ENCODE results near the gene STX16. TPM values are rescaled to one million over a fixed set of nuclear protein-coding genes. Genes with fewer than 3 reads are reported as not detected.

Gene STX16
- total RNA-seq, 1 donor from 2014 or later: 24.7 TPM

DNA sequence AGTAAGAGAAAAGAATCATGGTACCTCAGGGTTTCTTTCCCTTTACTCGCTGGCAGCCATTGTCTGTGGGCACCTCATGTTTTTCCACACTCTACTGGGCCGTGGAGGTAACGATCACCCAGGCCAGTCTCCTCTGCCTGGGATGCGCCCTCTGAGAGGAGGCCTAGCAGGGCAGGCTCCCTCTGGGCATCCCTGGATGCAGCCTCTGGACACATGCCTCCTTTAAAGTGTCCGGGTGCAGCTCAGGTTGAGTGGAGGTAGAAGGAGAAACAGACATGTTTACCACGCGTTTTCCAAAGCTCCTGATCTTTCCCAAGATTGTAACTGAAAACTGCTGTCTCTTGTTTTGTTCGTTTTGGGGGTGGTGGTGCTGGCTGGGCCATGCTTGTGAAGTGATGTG lies 27.7 kb downstream of the STX16 start:
- H3K27me3 ChIP-seq: no peaks in the 10 kb centered on the region
- H3K36me3 ChIP-seq: peaks cover 33 to 60% of the 10 kb centered on the region in 2 donors
- no peak overlapping the region for H3K4me3 ChIP-seq
- H3K27ac ChIP-seq: no peak overlapping the region
- no peaks in the 10 kb centered on the region for H3K9me3 ChIP-seq
- no peak for DNase-seq (ENCODE audit: low spot score in 2 of 2)
- no peaks in the 10 kb centered on the region for H3K4me1 ChIP-seq
- intact Hi-C loops (cut with DNase I): no loop called here
- TF ChIP-seq, protein P1, sequence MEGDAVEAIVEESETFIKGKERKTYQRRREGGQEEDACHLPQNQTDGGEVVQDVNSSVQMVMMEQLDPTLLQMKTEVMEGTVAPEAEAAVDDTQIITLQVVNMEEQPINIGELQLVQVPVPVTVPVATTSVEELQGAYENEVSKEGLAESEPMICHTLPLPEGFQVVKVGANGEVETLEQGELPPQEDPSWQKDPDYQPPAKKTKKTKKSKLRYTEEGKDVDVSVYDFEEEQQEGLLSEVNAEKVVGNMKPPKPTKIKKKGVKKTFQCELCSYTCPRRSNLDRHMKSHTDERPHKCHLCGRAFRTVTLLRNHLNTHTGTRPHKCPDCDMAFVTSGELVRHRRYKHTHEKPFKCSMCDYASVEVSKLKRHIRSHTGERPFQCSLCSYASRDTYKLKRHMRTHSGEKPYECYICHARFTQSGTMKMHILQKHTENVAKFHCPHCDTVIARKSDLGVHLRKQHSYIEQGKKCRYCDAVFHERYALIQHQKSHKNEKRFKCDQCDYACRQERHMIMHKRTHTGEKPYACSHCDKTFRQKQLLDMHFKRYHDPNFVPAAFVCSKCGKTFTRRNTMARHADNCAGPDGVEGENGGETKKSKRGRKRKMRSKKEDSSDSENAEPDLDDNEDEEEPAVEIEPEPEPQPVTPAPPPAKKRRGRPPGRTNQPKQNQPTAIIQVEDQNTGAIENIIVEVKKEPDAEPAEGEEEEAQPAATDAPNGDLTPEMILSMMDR (IDR thresholded peaks at IDR 0.05): no peak

DNA sequence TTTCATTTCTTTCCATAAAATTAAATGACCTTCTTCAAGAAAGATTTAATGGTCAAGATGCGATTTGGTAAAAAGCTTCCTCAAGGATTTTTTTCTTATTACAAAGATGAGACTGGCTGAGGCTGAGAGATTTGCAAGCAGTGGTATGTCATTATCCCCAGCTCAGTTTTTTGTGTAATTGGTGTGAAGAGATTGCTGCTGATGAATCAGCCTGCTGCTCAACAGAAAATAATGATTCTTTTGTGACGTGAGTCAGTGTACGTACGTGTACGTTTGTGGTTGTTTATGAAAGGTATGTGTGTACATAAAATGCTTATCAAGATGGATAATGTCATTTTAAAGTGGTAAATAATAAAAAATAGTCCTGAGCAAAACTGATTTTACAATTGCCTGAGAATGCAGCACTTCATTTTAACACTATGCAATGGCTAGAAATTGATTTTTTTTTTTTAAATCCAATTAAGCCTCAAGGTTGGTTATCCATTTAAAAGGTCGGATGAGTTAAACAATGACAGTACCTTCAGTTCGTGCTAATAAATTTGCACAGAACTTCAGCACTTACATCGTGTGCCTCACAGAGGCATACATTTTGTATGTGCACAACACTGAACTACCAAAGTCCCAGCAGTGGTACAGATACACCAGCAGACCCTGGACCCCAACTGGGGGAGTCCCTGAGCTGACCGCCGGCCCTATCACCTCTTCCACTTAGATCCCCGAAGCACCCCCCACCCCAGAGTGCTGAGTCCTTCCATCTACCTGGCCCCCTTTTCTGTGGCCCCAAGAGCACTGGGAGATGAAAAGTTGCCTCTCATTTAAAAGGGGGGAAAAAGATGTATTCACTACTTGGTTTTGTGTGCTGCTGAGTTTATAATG lies 31.8 kb downstream of the STX16 start:
- Histone ChIP-seq H3K9me3 (no peaks in the 10 kb centered on the region), H3K4me3 (no peak overlapping the region), H3K4me1 (no peaks in the 10 kb centered on the region), H3K27ac (no peak overlapping the region), H3K36me3 (peaks cover 6 to 22% of the 10 kb centered on the region in 2 donors), H3K27me3 (no peaks in the 10 kb centered on the region)
- intact Hi-C loops (cut with DNase I): no loop called here
- TF ChIP-seq, protein P1 (IDR thresholded peaks at IDR 0.05): no peak
- no peak for DNase-seq (ENCODE audit: low spot score in 2 of 2)

DNA sequence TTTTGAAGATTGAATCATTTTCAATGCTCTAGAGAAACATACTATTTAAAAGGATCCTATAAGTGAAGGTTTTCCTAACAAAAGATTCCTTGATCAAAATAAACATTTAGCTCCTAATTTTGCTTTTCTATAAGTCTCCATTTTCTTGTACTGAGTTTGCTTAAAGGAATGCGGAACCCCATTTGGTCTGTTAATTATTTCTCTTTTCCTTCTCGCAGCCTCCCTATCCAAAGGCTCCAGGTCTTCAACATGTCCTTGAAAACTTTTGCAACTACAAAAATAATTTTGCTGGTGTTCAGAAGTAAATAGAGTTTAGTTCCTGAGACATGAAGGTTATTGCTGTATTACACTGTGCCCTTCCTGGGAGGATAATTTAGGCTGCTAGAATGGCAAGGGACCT lies 33.2 kb downstream of the STX16 start:
- intact Hi-C loops (cut with DNase I): no loop called here
- H3K4me3 ChIP-seq: no peak overlapping the region
- H3K9me3 ChIP-seq: no peaks in the 10 kb centered on the region
- no peak for DNase-seq (ENCODE audit: low spot score in 2 of 2)
- TF ChIP-seq, protein P1 (IDR thresholded peaks at IDR 0.05): no peak
- H3K36me3 ChIP-seq: peaks cover 0 to 12% of the 10 kb centered on the region in 2 donors
- H3K4me1 ChIP-seq: no peaks in the 10 kb centered on the region
- no peaks in the 10 kb centered on the region for H3K27me3 ChIP-seq
- H3K27ac ChIP-seq: no peak overlapping the region

DNA sequence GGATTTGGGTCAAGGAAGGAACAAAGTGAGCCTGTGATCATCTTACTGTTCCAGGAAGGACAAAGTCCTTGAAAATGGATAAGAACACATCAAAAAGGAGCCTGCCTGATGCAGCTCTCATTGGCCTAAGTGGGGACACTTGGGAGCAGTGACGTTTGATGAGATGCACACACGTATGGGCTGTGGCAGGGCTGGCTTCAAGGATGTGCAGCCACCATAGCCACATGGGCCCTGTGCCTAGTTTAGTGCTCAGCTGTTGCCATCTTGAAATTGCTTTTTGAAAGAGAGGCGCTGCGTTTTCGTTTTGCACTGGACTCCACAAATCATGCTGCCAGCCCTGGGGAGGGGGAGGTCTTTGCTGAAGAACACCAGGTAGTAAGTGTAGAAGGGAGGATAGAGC lies 34.9 kb downstream of the STX16 start:
- TF ChIP-seq, protein P1 (IDR thresholded peaks at IDR 0.05): no peak

DNA sequence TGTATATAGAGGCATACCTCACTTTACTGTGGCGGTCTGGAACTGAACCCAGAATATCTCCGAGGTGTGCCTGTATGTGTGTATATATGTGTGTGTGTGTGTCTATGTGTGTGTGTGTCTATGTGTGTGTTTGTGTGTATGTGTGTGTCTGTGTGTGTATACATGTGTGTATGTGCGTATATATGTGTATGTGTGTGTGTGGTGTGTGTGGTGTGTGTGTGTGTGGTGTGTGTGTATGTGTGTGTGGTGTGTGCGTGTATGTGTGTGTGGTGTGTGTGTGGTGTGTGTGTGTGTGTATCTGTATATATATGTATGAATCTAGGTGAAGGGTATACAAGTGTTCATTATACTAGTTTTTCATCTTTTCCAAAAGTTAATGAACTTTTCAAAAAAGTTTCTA lies 37.3 kb downstream of the STX16 start:
- Histone ChIP-seq H3K9me3 (no peaks in the 10 kb centered on the region), H3K27ac (no peak overlapping the region), H3K36me3 (no peaks in the 10 kb centered on the region), H3K4me3 (no peak overlapping the region), H3K27me3 (no peaks in the 10 kb centered on the region), H3K4me1 (peaks cover 5 to 9% of the 10 kb centered on the region in 2 donors)
- no peak for DNase-seq (ENCODE audit: low spot score in 2 of 2)
- TF ChIP-seq, protein P1 (IDR thresholded peaks at IDR 0.05): no peak
- intact Hi-C loops (cut with DNase I): no loop called here

More for the DNA sequence above, 34.9 kb downstream of the STX16 start:
- Histone ChIP-seq H3K4me3 (no peak overlapping the region), H3K27ac (no peak overlapping the region), H3K4me1 (peaks cover under 1 to 5% of the 10 kb centered on the region in 2 donors), H3K36me3 (no peaks in the 10 kb centered on the region), H3K27me3 (no peaks in the 10 kb centered on the region), H3K9me3 (no peaks in the 10 kb centered on the region)
- intact Hi-C loops (cut with DNase I): no loop called here
- DNase-seq (ENCODE audit: low spot score in 2 of 2): no peak
